ENCODE results near the gene DUOX2. TPM values are rescaled to one million over a fixed set of nuclear protein-coding genes. Genes with fewer than 3 reads are reported as not detected.
"Not testable (repeated sequence)": the region's sequence is repeated elsewhere in the genome, so short reads cannot be mapped to it uniquely, and the experiment has no call there.

Gene DUOX2
- total RNA-seq, 1 experiment from 2014 or later: 0.44 TPM

DNA sequence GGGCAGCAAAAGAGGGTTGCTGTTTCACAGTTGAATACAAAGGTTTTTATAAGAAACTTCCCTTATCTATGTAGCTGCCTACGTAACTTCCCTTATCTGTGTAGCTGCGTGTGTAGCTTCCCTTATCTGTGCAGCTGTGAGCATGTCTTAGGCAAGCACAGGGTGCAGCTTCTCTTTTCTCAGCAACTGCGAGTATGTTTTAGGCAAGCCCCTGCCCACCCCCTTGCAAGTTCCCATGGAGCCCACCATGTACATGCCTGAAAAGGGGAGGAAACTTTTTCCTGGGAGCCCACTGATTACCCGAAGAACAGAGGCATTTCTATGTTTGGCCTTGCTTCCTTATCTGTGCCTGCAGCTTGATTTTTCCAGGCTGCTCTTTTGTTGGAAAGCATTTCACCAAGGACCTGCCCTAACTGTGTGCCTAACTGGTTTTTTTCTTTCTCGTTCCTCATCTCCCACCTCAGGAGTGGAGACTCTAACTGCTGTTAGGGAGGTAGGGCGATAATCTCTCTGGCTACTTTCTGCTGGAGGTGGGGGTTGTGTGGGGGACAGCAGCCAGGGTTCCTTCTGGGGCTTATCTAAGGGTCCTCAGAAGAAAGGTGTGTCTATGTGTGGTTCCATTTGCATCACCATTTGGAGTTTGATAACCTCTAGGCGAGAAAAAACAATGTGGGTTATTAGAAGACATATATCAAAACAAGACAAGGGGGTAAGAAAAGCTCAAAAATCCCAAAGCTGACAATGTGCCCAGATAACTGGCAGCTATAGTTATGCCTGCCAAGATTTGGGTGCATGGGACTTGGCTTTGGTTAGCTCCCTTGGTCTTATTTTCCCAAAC lies 65.0 kb downstream of the DUOX2 start:
- Histone ChIP-seq H3K9me3 (ENCODE audit: control insufficient read depth in 1 of 2, insufficient read depth in 1 of 2, low read depth in 1 of 2, low read length in 2 of 2) (no peaks in the 10 kb centered on the region), H3K36me3 (ENCODE audit: control insufficient read depth in 1 of 2, insufficient read depth in 2 of 2, low read length in 2 of 2) (peaks cover 6 to 29% of the 10 kb centered on the region in 2 experiments; a peak in 2 of 4 replicates), H3K79me2 (ENCODE audit: insufficient read depth, low read length) (peaks cover 22% of the 10 kb centered on the region), H3K9ac (ENCODE audit: low read length) (no peak overlapping the region), H3K9me2 (ENCODE audit: insufficient read depth) (no peaks in the 10 kb centered on the region), H3K4me3 (replicated peaks in 1 of 2; ENCODE audit: low read depth in 1 of 2, low read length in 2 of 2) (no peak overlapping the region), H2AFZ (ENCODE audit: low read depth, low read length, poor library complexity, severe bottlenecking) (no peak overlapping the region), H3K27me3 (ENCODE audit: insufficient read depth, low read length) (no peaks in the 10 kb centered on the region), H3K4me1 (ENCODE audit: control insufficient read depth in 1 of 2, insufficient read depth in 2 of 2, low read length in 2 of 2) (no peaks in the 10 kb centered on the region), H3K4me2 (ENCODE audit: low read length) (no peak overlapping the region), H3K27ac (ENCODE audit: low read depth, low read length) (no peak overlapping the region), H4K20me1 (ENCODE audit: insufficient read depth) (no peaks in the 10 kb centered on the region)
- DNase-seq (ENCODE audit: low read depth, low spot score) (no peak), ATAC-seq (no peak)
- intact Hi-C loops (cut with micrococcal nuclease): no loop called here
- ChIA-PET RAD21 (ENCODE audit: low non-redundant PET in 1 of 2, low total read pairs in 2 of 2, uncharacterized antibody in 2 of 2, unreplicated experiment in 2 of 2) (no interaction called here), CTCF (no interaction called here), POLR2A (no interaction called here)
- TF ChIP-seq SIN3A (IDR thresholded peaks at IDR 0.05; ENCODE audit: low read depth) (no peak), POLR2AphosphoS5 (IDR thresholded peaks at IDR 0.05; ENCODE audit: low read depth, low read length) (no peak), CEBPB (IDR thresholded peaks at IDR 0.05; ENCODE audit: low read depth) (no peak), SRF (IDR thresholded peaks at IDR 0.05; ENCODE audit: low read depth) (no peak)
- TF ChIP-seq, protein P1, sequence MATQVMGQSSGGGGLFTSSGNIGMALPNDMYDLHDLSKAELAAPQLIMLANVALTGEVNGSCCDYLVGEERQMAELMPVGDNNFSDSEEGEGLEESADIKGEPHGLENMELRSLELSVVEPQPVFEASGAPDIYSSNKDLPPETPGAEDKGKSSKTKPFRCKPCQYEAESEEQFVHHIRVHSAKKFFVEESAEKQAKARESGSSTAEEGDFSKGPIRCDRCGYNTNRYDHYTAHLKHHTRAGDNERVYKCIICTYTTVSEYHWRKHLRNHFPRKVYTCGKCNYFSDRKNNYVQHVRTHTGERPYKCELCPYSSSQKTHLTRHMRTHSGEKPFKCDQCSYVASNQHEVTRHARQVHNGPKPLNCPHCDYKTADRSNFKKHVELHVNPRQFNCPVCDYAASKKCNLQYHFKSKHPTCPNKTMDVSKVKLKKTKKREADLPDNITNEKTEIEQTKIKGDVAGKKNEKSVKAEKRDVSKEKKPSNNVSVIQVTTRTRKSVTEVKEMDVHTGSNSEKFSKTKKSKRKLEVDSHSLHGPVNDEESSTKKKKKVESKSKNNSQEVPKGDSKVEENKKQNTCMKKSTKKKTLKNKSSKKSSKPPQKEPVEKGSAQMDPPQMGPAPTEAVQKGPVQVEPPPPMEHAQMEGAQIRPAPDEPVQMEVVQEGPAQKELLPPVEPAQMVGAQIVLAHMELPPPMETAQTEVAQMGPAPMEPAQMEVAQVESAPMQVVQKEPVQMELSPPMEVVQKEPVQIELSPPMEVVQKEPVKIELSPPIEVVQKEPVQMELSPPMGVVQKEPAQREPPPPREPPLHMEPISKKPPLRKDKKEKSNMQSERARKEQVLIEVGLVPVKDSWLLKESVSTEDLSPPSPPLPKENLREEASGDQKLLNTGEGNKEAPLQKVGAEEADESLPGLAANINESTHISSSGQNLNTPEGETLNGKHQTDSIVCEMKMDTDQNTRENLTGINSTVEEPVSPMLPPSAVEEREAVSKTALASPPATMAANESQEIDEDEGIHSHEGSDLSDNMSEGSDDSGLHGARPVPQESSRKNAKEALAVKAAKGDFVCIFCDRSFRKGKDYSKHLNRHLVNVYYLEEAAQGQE (IDR thresholded peaks at IDR 0.05; ENCODE audit: low read depth): no peak
- TF ChIP-seq, protein P2, sequence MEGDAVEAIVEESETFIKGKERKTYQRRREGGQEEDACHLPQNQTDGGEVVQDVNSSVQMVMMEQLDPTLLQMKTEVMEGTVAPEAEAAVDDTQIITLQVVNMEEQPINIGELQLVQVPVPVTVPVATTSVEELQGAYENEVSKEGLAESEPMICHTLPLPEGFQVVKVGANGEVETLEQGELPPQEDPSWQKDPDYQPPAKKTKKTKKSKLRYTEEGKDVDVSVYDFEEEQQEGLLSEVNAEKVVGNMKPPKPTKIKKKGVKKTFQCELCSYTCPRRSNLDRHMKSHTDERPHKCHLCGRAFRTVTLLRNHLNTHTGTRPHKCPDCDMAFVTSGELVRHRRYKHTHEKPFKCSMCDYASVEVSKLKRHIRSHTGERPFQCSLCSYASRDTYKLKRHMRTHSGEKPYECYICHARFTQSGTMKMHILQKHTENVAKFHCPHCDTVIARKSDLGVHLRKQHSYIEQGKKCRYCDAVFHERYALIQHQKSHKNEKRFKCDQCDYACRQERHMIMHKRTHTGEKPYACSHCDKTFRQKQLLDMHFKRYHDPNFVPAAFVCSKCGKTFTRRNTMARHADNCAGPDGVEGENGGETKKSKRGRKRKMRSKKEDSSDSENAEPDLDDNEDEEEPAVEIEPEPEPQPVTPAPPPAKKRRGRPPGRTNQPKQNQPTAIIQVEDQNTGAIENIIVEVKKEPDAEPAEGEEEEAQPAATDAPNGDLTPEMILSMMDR (IDR thresholded peaks at IDR 0.05 in 2 of 3, conservative IDR thresholded peaks at IDR 0.05 in 1 of 3; ENCODE audit: borderline replicate concordance in 1 of 3, insufficient read depth in 1 of 3, low read depth in 2 of 3, low read length in 2 of 3): no peak
- BruUV-seq (replicated peaks): no TSS peak

DNA sequence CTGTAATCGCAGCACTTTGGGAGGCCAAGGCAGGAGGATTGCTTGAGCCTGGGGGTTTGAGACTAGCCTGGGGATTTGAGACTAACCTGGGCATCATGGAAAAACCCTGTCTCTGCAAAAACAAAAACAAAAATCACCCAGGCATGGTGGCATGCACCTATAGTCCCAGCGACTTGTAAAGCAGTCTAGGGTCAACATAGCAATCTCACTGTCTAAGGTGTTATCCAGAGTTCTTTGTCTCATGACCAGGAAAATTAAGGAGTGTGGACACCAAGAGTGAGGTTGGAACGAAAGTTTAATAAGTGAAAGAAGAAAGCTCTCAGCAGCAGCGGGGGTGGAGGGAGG lies 65.6 kb downstream of the DUOX2 start:
- not testable (repeated sequence) for BruUV-seq (replicated peaks)

DNA sequence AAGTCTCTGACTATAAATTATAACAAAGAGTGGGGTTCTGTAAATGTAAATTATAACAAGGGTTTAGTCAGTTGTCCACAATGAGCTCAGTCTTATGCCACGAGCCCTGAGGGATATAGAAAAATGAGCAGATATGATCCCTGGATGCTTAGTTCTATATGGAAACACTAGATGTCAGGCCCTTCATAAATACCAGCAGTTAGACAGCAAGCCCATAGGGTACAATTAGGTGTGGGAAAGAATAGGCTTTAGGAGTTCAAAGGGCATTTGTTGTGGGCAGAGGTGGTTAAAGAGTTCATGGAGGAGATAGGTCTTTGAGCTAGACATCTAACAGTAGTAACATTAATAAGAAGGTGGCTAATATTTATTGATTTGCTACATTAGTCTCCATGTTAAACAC lies 69.7 kb downstream of the DUOX2 start:
- not testable (repeated sequence) for BruUV-seq (replicated peaks); DNase-seq (ENCODE audit: low read depth, low spot score); ATAC-seq

More for the DNA sequence above, 65.6 kb downstream of the DUOX2 start:
- intact Hi-C loops (cut with micrococcal nuclease); H3K9me2 ChIP-seq (ENCODE audit: insufficient read depth); H3K4me1 ChIP-seq (ENCODE audit: control insufficient read depth in 1 of 2, insufficient read depth in 2 of 2, low read length in 2 of 2); ATAC-seq; H3K4me2 ChIP-seq (ENCODE audit: low read length); H3K4me3 ChIP-seq (replicated peaks in 1 of 2; ENCODE audit: low read depth in 1 of 2, low read length in 2 of 2); H4K20me1 ChIP-seq (ENCODE audit: insufficient read depth); H3K9me3 ChIP-seq (ENCODE audit: control insufficient read depth in 1 of 2, insufficient read depth in 1 of 2, low read depth in 1 of 2, low read length in 2 of 2); H3K27me3 ChIP-seq (ENCODE audit: insufficient read depth, low read length); DNase-seq (ENCODE audit: low read depth, low spot score); H3K9ac ChIP-seq (ENCODE audit: low read length); POLR2A ChIA-PET; RAD21 ChIA-PET (ENCODE audit: low non-redundant PET in 1 of 2, low total read pairs in 2 of 2, uncharacterized antibody in 2 of 2, unreplicated experiment in 2 of 2); CTCF ChIA-PET; H3K27ac ChIP-seq (ENCODE audit: low read depth, low read length); H2AFZ ChIP-seq (ENCODE audit: low read depth, low read length, poor library complexity, severe bottlenecking): not testable (repeated sequence)
- peaks cover 6 to 29% of the 10 kb centered on the region in 2 experiments; a peak in 2 of 4 replicates for H3K36me3 ChIP-seq (ENCODE audit: control insufficient read depth in 1 of 2, insufficient read depth in 2 of 2, low read length in 2 of 2)
- peaks cover 22% of the 10 kb centered on the region for H3K79me2 ChIP-seq (ENCODE audit: insufficient read depth, low read length)

More for the DNA sequence above, 69.7 kb downstream of the DUOX2 start:
- H3K4me2 ChIP-seq (ENCODE audit: low read length); H3K27ac ChIP-seq (ENCODE audit: low read depth, low read length); H3K4me3 ChIP-seq (replicated peaks in 1 of 2; ENCODE audit: low read depth in 1 of 2, low read length in 2 of 2); H3K9ac ChIP-seq (ENCODE audit: low read length); POLR2A ChIA-PET; H2AFZ ChIP-seq (ENCODE audit: low read depth, low read length, poor library complexity, severe bottlenecking); intact Hi-C loops (cut with micrococcal nuclease); H3K79me2 ChIP-seq (ENCODE audit: insufficient read depth, low read length); H3K4me1 ChIP-seq (ENCODE audit: control insufficient read depth in 1 of 2, insufficient read depth in 2 of 2, low read length in 2 of 2); H3K27me3 ChIP-seq (ENCODE audit: insufficient read depth, low read length); H4K20me1 ChIP-seq (ENCODE audit: insufficient read depth); CTCF ChIA-PET; H3K9me3 ChIP-seq (ENCODE audit: control insufficient read depth in 1 of 2, insufficient read depth in 1 of 2, low read depth in 1 of 2, low read length in 2 of 2); H3K9me2 ChIP-seq (ENCODE audit: insufficient read depth); RAD21 ChIA-PET (ENCODE audit: low non-redundant PET in 1 of 2, low total read pairs in 2 of 2, uncharacterized antibody in 2 of 2, unreplicated experiment in 2 of 2): not testable (repeated sequence)
- peaks cover 0 to 22% of the 10 kb centered on the region in 2 experiments; a peak in 1 of 4 replicates for H3K36me3 ChIP-seq (ENCODE audit: control insufficient read depth in 1 of 2, insufficient read depth in 2 of 2, low read length in 2 of 2)

Data from HCT116 (cell line).